H1 (cell line): Measurements from ENCODE around the gene RTN4RL1. TPM values are rescaled to one million over a fixed set of nuclear protein-coding genes. Genes with fewer than 3 reads are reported as not detected.

Source experiments
- CTCF ChIA-PET: fragments of 300-600 bp; sonication (Branson Sonifier 250); formaldehyde crosslinking; loops from one replicate; lab custom pipeline; 2021; ENCODE audit not compliant: partially characterized antibody; lab: Charles Lee
- POLR2A ChIA-PET: fragments of 300-600 bp; sonication (Branson Sonifier 250); formaldehyde crosslinking; loops from one replicate; lab custom pipeline; 2021; ENCODE audit warnings: inconsistent platforms; ENCODE audit not compliant: partially characterized antibody; lab: Charles Lee
- DNase-seq, 2 experiments: peaks; one replicate each; pipeline versions ENCODE4 v3.0.0 to v3.0.0-alpha.2; 2010 to 2022; ENCODE audit warnings: low spot score in 2 of 2, low read depth in 1 of 2, mixed read lengths in 1 of 2
- FAIRE-seq: peaks from 2 replicates; lab custom pipeline; 2011; peaks lifted over from hg19 to GRCh38; lab: Jason Lieb, UNC
- H2AFZ ChIP-seq: 2 replicates; pipeline ENCODE4 v1.8.1; 2012; ENCODE audit warnings: low read length, inconsistent platforms
- H2AK5ac ChIP-seq: 2 replicates; pipeline ENCODE4 v1.6.1; 2013; ENCODE audit warnings: low read depth, low read length
- H2BK120ac ChIP-seq: replicated peaks from 2 replicates; pipeline ENCODE3; 2013; ENCODE audit warnings: low read depth, low read length, inconsistent platforms
- H2BK12ac ChIP-seq: 2 replicates; pipeline ENCODE4 v1.6.1; 2013; ENCODE audit warnings: low read depth, low read length
- H2BK15ac ChIP-seq: 2 replicates; pipeline ENCODE4 v1.6.1; 2013; ENCODE audit warnings: low read length
- H2BK20ac ChIP-seq: 2 replicates; pipeline ENCODE4 v1.6.1; 2013; ENCODE audit warnings: low read length
- H2BK5ac ChIP-seq: 2 replicates; pipeline ENCODE4 v1.6.1; 2013; ENCODE audit warnings: low read depth, low read length
- H3K14ac ChIP-seq: 2 replicates; pipeline ENCODE4 v1.6.1; 2013; ENCODE audit warnings: inconsistent platforms; ENCODE audit not compliant: insufficient read length
- H3K18ac ChIP-seq: 2 replicates; pipeline ENCODE4 v1.6.1; 2013; ENCODE audit warnings: low read length; ENCODE audit errors: extremely low read depth
- H3K23ac ChIP-seq: 2 replicates; pipeline ENCODE4 v1.6.1; 2013; ENCODE audit warnings: inconsistent platforms; ENCODE audit not compliant: insufficient read length
- H3K23me2 ChIP-seq: 2 replicates; pipeline ENCODE4 v1.6.1; 2013; ENCODE audit warnings: low read depth, low read length
- H3K27ac ChIP-seq: 2 replicates; pipeline ENCODE4 v1.6.1; 2011; ENCODE audit warnings: low read depth, low read length, inconsistent platforms
- H3K27me3 ChIP-seq, 4 experiments: replicated peaks in 1 of 4; 1 replicate in 1 of 4; 2 replicates in 3 of 4; pipeline versions ENCODE4 v1.6.1 to v1.8.1; 2011 to 2013; ENCODE audit warnings: low read length in 3 of 4, mild to moderate bottlenecking in 3 of 4, inconsistent platforms in 2 of 4, mixed read lengths in 2 of 4, moderate library complexity in 1 of 4; ENCODE audit not compliant: control insufficient read depth in 3 of 4, insufficient read depth in 3 of 4; ENCODE audit errors: extremely low read depth in 1 of 4
- H3K36me3 ChIP-seq, 4 experiments: 2 replicates each; pipeline versions ENCODE4 v1.6.1 to v1.8.1; 2011 to 2013; ENCODE audit warnings: mild to moderate bottlenecking in 4 of 4, low read length in 3 of 4, moderate library complexity in 2 of 4, control low read depth in 1 of 4, inconsistent platforms in 1 of 4; ENCODE audit not compliant: insufficient read depth in 4 of 4, control insufficient read depth in 2 of 4
- H3K4ac ChIP-seq: replicated peaks from 2 replicates; pipeline ENCODE3; 2013; ENCODE audit warnings: low read length, low read depth, mixed read lengths, inconsistent platforms; ENCODE audit not compliant: insufficient read length
- H3K4me1 ChIP-seq, 4 experiments: replicated peaks in 1 of 4; 1 replicate in 1 of 4; 2 replicates in 3 of 4; pipeline versions ENCODE4 v1.6.1 to v1.8.1; 2011 to 2013; ENCODE audit warnings: low read length in 3 of 4, inconsistent platforms in 2 of 4, mixed read lengths in 1 of 4; ENCODE audit not compliant: insufficient read depth in 4 of 4, control insufficient read depth in 3 of 4
- H3K4me2 ChIP-seq, 2 experiments: 2 replicates each; pipeline versions ENCODE4 v1.6.1 to v1.8.1; 2011 to 2013; ENCODE audit warnings: low read depth in 2 of 2, low read length in 2 of 2, control low read depth in 1 of 2, inconsistent platforms in 1 of 2, mild to moderate bottlenecking in 1 of 2; ENCODE audit not compliant: insufficient read depth in 1 of 2
- H3K4me3 ChIP-seq, 4 experiments: fragments of 200-600, 300-600 bp in 1 of 4; sonication (generic), shearing (Covaris generic), sonication (Bioruptor Twin) in 1 of 4; 2 replicates each; pipeline versions ENCODE4 v1.5.1 to v1.8.1; 2011 to 2016; ENCODE audit warnings: low read length in 4 of 4, low read depth in 3 of 4, control low read depth in 2 of 4, inconsistent platforms in 2 of 4, mild to moderate bottlenecking in 2 of 4, mixed read lengths in 1 of 4, moderate library complexity in 1 of 4; ENCODE audit not compliant: insufficient read depth in 2 of 4; ENCODE audit errors: extremely low read depth in 1 of 4
- H3K56ac ChIP-seq: replicated peaks from 2 replicates; pipeline ENCODE3; 2013; ENCODE audit warnings: low read depth, mild to moderate bottlenecking, mixed read lengths, low read length, inconsistent platforms; ENCODE audit not compliant: insufficient read length
- H3K79me1 ChIP-seq: 2 replicates; pipeline ENCODE4 v1.6.1; 2013; ENCODE audit warnings: low read depth, low read length, control low read depth
- H3K79me2 ChIP-seq, 2 experiments: 2 replicates each; pipeline versions ENCODE4 v1.6.1 to v1.8.1; 2012 to 2013; ENCODE audit warnings: low read length in 2 of 2, mild to moderate bottlenecking in 2 of 2, inconsistent platforms in 1 of 2; ENCODE audit not compliant: insufficient read depth in 2 of 2, control insufficient read depth in 1 of 2
- H3K9ac ChIP-seq, 4 experiments: replicated peaks in 1 of 4; 1 replicate in 1 of 4; 2 replicates in 3 of 4; pipeline versions ENCODE4 v1.6.1 to v1.8.1; 2011 to 2013; ENCODE audit warnings: low read depth in 3 of 4, low read length in 3 of 4, control low read depth in 2 of 4, mild to moderate bottlenecking in 2 of 4, moderate library complexity in 2 of 4, inconsistent platforms in 1 of 4; ENCODE audit errors: extremely low read depth in 1 of 4
- H3K9me3 ChIP-seq, 2 experiments: 2 replicates each; pipeline versions ENCODE4 v1.6.1 to v1.8.1; 2012 to 2013; ENCODE audit warnings: mild to moderate bottlenecking in 2 of 2, moderate library complexity in 2 of 2, control low read depth in 1 of 2, inconsistent platforms in 1 of 2, low read depth in 1 of 2, low read length in 1 of 2, mixed read lengths in 1 of 2; ENCODE audit not compliant: insufficient read depth in 2 of 2
- H4K20me1 ChIP-seq, 2 experiments: replicated peaks in 1 of 2; 2 replicates each; pipeline versions ENCODE3 to v1.8.1; 2011 to 2013; ENCODE audit warnings: inconsistent platforms in 2 of 2, low read length in 2 of 2, mild to moderate bottlenecking in 1 of 2; ENCODE audit not compliant: insufficient read depth in 2 of 2, control insufficient read depth in 1 of 2
- H4K5ac ChIP-seq: 2 replicates; pipeline ENCODE4 v1.6.1; 2013; ENCODE audit warnings: low read length, low read depth, mixed read lengths, inconsistent platforms; ENCODE audit not compliant: insufficient read length
- H4K8ac ChIP-seq: 2 replicates; pipeline ENCODE4 v1.8.0; 2013; ENCODE audit warnings: mild to moderate bottlenecking, moderate library complexity, low read length, inconsistent platforms; ENCODE audit not compliant: insufficient read depth; ENCODE audit errors: extremely low read depth
- H4K91ac ChIP-seq: replicated peaks from 2 replicates; pipeline ENCODE3; 2013; ENCODE audit warnings: low read length, mixed read lengths, inconsistent platforms; ENCODE audit not compliant: insufficient read length
- BACH1 ChIP-seq: IDR thresholded peaks from 2 replicates; pipeline ENCODE4 v1.6.1; 2012; ENCODE audit warnings: low read length, improper control_type of control experiment
- CREB1 ChIP-seq: IDR thresholded peaks from 2 replicates; pipeline ENCODE4 v1.6.1; 2012; ENCODE audit warnings: inconsistent platforms
- HDAC2 ChIP-seq, 2 experiments: fragments of 300-600 bp in 1 of 2; sonication (generic) in 1 of 2; IDR thresholded peaks; 2 replicates each; pipeline ENCODE4 v1.6.1; 2011 to 2012; ENCODE audit warnings: low read depth in 2 of 2, low read length in 2 of 2, mild to moderate bottlenecking in 2 of 2, moderate library complexity in 2 of 2, borderline replicate concordance in 1 of 2, inconsistent platforms in 1 of 2
- JUND ChIP-seq: IDR thresholded peaks from 2 replicates; pipeline ENCODE4 v1.6.1; 2011; ENCODE audit warnings: mild to moderate bottlenecking, improper control_type of control experiment, low read length
- NRF1 ChIP-seq: IDR thresholded peaks from 2 replicates; pipeline ENCODE4 v1.6.1; 2011; ENCODE audit warnings: mild to moderate bottlenecking, low read depth, low read length, improper control_type of control experiment
- POLR2A ChIP-seq, 2 experiments: IDR thresholded peaks; 1 replicate in 1 of 2; 2 replicates in 1 of 2; pipeline ENCODE4 v1.6.1; 2011; ENCODE audit warnings: low read depth in 2 of 2, low read length in 2 of 2, mild to moderate bottlenecking in 2 of 2; ENCODE audit errors: control extremely low read depth in 1 of 2
- RAD21 ChIP-seq, 2 experiments: IDR thresholded peaks in 1 of 2; conservative IDR thresholded peaks in 1 of 2; 2 replicates each; pipeline ENCODE4 v1.6.1; 2011; ENCODE audit warnings: low read depth in 2 of 2, low read length in 2 of 2, improper control_type of control experiment in 1 of 2, inconsistent platforms in 1 of 2, mild to moderate bottlenecking in 1 of 2, moderate library complexity in 1 of 2
- WGBS, 2 experiments: shearing (Covaris generic) in 1 of 2; methylation state at CpG; one replicate each; pipeline versions ENCODE4 v1.1.6 to v1.1.7; 2013 to 2015; ENCODE audit warnings: low lambda C conversion rate in 2 of 2, mixed read lengths in 2 of 2, inconsistent platforms in 1 of 2, low coverage in 1 of 2, missing lambda C conversion rate in 1 of 2; ENCODE audit not compliant: insufficient replicate concordance in 2 of 2, insufficient coverage in 1 of 2, insufficient read length in 1 of 2; ENCODE audit errors: extremely low coverage in 1 of 2, missing lambda C conversion rate in 1 of 2; 5-methylcytosine and 5-hydroxymethylcytosine counted together
- polyA plus RNA-seq, 7 experiments: library from polyadenylated mRNA; depleted of rRNA in 3 of 7; stranded (reverse) in 5 of 7; unstranded in 2 of 7; fragments of >200 nt in 5 of 7; fragments of 200-250 nt in 2 of 7; gene quantifications; 1 replicate in 5 of 7; 2 replicates in 1 of 7; 4 replicates in 1 of 7; pipeline versions ENCODE4 v1.2.1 to v1.2.3, GENCODE V29; 2011 to 2013; ENCODE audit warnings: missing spikeins in 2 of 7, mixed read lengths in 2 of 7
- total RNA-seq: library from RNA; stranded (reverse); fragmentation: NEBNext Ultra II Directional; extraction: Animal tissue kit (Norgen Biotek cat#: 25700); gene quantifications from 2 replicates; pipeline ENCODE4 v1.2.1, GENCODE V29; 2021

The RTN4RL1 gene
- total and polyA plus RNA-seq, 2 of the 8 experiments (the other 6 are each of a cell fraction or from before 2014, with no cell fraction given) = 0.09 TPM; not detected in 1

DNA sequence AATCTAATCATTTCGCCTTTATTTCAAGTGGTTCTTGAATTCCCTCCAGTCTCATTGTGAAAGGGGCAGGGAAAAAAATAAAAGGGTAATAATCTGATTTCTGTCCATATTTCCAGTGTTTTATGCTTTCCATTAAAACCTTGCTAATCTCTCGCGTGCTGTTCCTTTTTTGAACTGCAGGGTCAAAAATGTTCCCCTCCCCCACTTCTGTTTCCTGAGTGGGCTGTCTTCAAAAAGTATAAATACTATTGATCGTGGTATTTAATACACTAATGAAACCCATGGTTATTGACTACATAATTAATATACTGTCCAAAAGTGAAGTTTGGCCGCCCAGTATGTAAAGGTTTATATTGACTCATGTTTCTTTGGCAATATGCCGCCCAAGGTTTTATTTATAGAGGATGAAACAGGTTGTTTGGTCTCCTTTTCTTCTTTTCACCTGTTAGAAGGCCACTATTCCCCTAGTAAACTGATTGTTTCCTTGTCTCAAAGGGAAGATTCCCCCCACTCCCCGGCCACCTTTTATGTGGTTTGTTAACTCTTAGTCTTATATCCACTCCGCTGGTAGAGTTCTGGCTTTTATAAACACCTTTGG, 125.6 kb downstream of the RTN4RL1 start:
- TF ChIP-seq RAD21 (IDR thresholded peaks at IDR 0.05 in 1 of 2, conservative IDR thresholded peaks at IDR 0.05 in 1 of 2; ENCODE audit: low read depth in 2 of 2, low read length in 2 of 2) (no peak), NRF1 (no peak), BACH1 (no peak), POLR2A (IDR thresholded peaks at IDR 0.05; ENCODE audit: control extremely low read depth in 1 of 2, low read depth in 2 of 2, low read length in 2 of 2) (no peak), JUND (no peak), HDAC2 (IDR thresholded peaks at IDR 0.05; ENCODE audit: borderline replicate concordance in 1 of 2, low read depth in 2 of 2, low read length in 2 of 2) (no peak), CREB1 (no peak)
- Histone ChIP-seq H3K4me3 (no peak overlapping the region), H3K9ac (no peak overlapping the region), H3K79me1 (no peaks in the 10 kb centered on the region), H3K23me2 (no peaks in the 10 kb centered on the region), H4K20me1 (peaks cover 5 to 6% of the 10 kb centered on the region in 2 experiments), H2BK120ac (no peak overlapping the region), H3K27ac (no peak overlapping the region), H3K23ac (no peak overlapping the region), H2AK5ac (no peak overlapping the region), H2BK20ac (no peak overlapping the region), H3K14ac (no peak overlapping the region), H2BK12ac (no peak overlapping the region), H4K91ac (no peak overlapping the region), H3K4me1 (no peaks in the 10 kb centered on the region), H2AFZ (no peak overlapping the region), H2BK5ac (no peak overlapping the region), H3K27me3 (peaks cover 0 to 7% (median 5%) of the 10 kb centered on the region in 4 experiments; a peak in 6 of 7 replicates), H3K4ac (no peak overlapping the region), H3K18ac (no peak overlapping the region), H2BK15ac (no peak overlapping the region), H3K4me2 (no peak overlapping the region), H3K56ac (no peak overlapping the region), H4K8ac (no peak overlapping the region), H4K5ac (no peak overlapping the region), H3K79me2 (no peaks in the 10 kb centered on the region), H3K9me3 (no peaks in the 10 kb centered on the region), H3K36me3 (peaks cover 10 to 37% (median 25%) of the 10 kb centered on the region in 4 experiments)
- FAIRE-seq (no peak), DNase-seq (no peak)
- ChIA-PET CTCF (interaction anchor here (1.4 kb wide), 1 partner anchor 16 kb away, joined by 4 read pairs; no protein-coding TSS in a partner anchor), POLR2A (no interaction called here)
- 89% methylated on average over 8 of the region's 8 CpGs; no CpG with 5 or more reads in 1 of the 2 experiments for WGBS, 2 experiments
